Measurements from ENCODE around the gene PHF21A. TPM values are rescaled to one million over a fixed set of nuclear protein-coding genes. Genes with fewer than 3 reads are reported as not detected.

The PHF21A gene
- total RNA-seq, 1 experiment from 2014 or later: 29.4 TPM

DNA sequence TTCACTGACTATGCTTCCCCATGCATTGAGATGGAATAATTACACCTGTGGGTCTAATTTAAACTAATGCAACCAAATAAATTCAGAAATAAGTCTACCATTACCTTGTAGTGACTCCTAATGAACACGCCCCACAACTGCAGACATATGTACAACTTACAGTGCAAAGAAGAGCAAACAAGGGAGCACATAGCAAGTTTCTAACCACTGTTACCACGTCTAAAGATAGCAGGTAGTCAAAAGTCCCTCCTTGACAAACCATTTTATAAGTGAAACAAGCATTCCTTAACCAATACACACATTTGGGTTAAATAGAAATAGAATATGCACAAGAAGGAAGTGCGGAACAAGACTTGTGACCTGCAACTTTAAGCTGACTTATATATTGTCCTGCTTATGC, 20.6 kb downstream of the PHF21A start:
- ATAC-seq: no peak
- ChIA-PET POLR2A (no interaction called here), CTCF (no interaction called here)
- no peaks in the 10 kb centered on the region for H3K27me3 Mint-ChIP-seq (ENCODE audit: low read depth)
- no peaks in the 10 kb centered on the region for H3K9me3 Mint-ChIP-seq
- peaks cover 39% of the 10 kb centered on the region for H3K4me1 Mint-ChIP-seq
- H3K27ac Mint-ChIP-seq: peak overlapping the region; percentile 41; the same call in 1 of the 2 replicates
- no peak overlapping the region for H3K4me3 Mint-ChIP-seq
- no peak for DNase-seq (ENCODE audit: low spot score)
- H3K36me3 Mint-ChIP-seq: no peaks in the 10 kb centered on the region
- TF ChIP-seq ZNF423 (CRISPR knock-in tag; IDR thresholded peaks at IDR 0.05): no peak
- no peak for TF ChIP-seq RELA (CRISPR knock-in tag; IDR thresholded peaks at IDR 0.05; ENCODE audit: borderline replicate concordance)

GRCh38 chr11:46099963-46100316, 21.3 kb downstream of the PHF21A start:
- no peak overlapping the region for H3K4me3 Mint-ChIP-seq
- POLR2A ChIA-PET: no interaction called here
- ATAC-seq (no peak), DNase-seq (ENCODE audit: low spot score) (no peak)
- TF ChIP-seq TCF7 (CRISPR knock-in tag; IDR thresholded peaks at IDR 0.05; ENCODE audit: low read depth) (no peak), NFYB (CRISPR knock-in tag; conservative IDR thresholded peaks at IDR 0.05; ENCODE audit: low read depth) (no peak), USF2 (CRISPR knock-in tag; IDR thresholded peaks at IDR 0.05) (no peak), ZNF138 (CRISPR knock-in tag; conservative IDR thresholded peaks at IDR 0.05) (no peak), RORB (CRISPR knock-in tag; IDR thresholded peaks at IDR 0.05) (no peak), AFF4 (CRISPR knock-in tag; IDR thresholded peaks at IDR 0.05; ENCODE audit: borderline replicate concordance) (no peak), TEAD1 (CRISPR knock-in tag; IDR thresholded peaks at IDR 0.05) (no peak), ZNF423 (CRISPR knock-in tag; IDR thresholded peaks at IDR 0.05) (no peak), NR1H2 (CRISPR knock-in tag; IDR thresholded peaks at IDR 0.05) (no peak), SP1 (CRISPR knock-in tag; conservative IDR thresholded peaks at IDR 0.05) (no peak), CREB1 (CRISPR knock-in tag; IDR thresholded peaks at IDR 0.05) (no peak), NFATC4 (CRISPR knock-in tag; IDR thresholded peaks at IDR 0.05) (no peak), SMAD3 (CRISPR knock-in tag; IDR thresholded peaks at IDR 0.05; ENCODE audit: borderline replicate concordance) (no peak), SMAD4 (CRISPR knock-in tag; IDR thresholded peaks at IDR 0.05) (no peak), MXD4 (CRISPR knock-in tag; IDR thresholded peaks at IDR 0.05; ENCODE audit: borderline replicate concordance) (no peak), STAT6 (CRISPR knock-in tag; conservative IDR thresholded peaks at IDR 0.05; ENCODE audit: low read depth) (no peak)
- TF ChIP-seq, protein P1, sequence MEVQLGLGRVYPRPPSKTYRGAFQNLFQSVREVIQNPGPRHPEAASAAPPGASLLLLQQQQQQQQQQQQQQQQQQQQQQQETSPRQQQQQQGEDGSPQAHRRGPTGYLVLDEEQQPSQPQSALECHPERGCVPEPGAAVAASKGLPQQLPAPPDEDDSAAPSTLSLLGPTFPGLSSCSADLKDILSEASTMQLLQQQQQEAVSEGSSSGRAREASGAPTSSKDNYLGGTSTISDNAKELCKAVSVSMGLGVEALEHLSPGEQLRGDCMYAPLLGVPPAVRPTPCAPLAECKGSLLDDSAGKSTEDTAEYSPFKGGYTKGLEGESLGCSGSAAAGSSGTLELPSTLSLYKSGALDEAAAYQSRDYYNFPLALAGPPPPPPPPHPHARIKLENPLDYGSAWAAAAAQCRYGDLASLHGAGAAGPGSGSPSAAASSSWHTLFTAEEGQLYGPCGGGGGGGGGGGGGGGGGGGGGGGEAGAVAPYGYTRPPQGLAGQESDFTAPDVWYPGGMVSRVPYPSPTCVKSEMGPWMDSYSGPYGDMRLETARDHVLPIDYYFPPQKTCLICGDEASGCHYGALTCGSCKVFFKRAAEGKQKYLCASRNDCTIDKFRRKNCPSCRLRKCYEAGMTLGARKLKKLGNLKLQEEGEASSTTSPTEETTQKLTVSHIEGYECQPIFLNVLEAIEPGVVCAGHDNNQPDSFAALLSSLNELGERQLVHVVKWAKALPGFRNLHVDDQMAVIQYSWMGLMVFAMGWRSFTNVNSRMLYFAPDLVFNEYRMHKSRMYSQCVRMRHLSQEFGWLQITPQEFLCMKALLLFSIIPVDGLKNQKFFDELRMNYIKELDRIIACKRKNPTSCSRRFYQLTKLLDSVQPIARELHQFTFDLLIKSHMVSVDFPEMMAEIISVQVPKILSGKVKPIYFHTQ (CRISPR knock-in tag; IDR thresholded peaks at IDR 0.05): no peak
- H3K27me3 Mint-ChIP-seq (ENCODE audit: low read depth): no peaks in the 10 kb centered on the region
- peaks cover 33% of the 10 kb centered on the region for H3K4me1 Mint-ChIP-seq
- CTCF ChIA-PET: interaction anchor here (2.1 kb wide), 1 partner anchor 18 kb away, joined by 7 read pairs; no protein-coding TSS in a partner anchor
- H3K9me3 Mint-ChIP-seq: no peaks in the 10 kb centered on the region
- peak overlapping the region; percentile 64 for H3K27ac Mint-ChIP-seq
- H3K36me3 Mint-ChIP-seq: no peaks in the 10 kb centered on the region

Data from WTC11 (cell line).